ENCODE data around the gene P4HA1.
A peak's percentile ranks its signal among the peaks of the same experiment; 100 is the strongest.
"Not testable (repeated sequence)": the region's sequence is repeated elsewhere in the genome, so short reads cannot be mapped to it uniquely, and the experiment has no call there.

P4HA1 gene

GRCh38 chr10:73043766-73044377 lies 52.8 kb downstream of the P4HA1 start:
- no peak for DNase-seq

GRCh38 chr10:73043319-73043718 lies 53.3 kb downstream of the P4HA1 start:
- DNase-seq, result no peak

- DNase-seq, result no peak
Observed at GRCh38 chr10:73042130-73042529, 54.5 kb downstream of the P4HA1 start.

- no peak for DNase-seq
Observed at GRCh38 chr10:73039635-73040034, 57.0 kb downstream of the P4HA1 start.

GRCh38 chr10:73036285-73036684 lies 60.4 kb downstream of the P4HA1 start:
- DNase-seq, result not testable (repeated sequence)

- DNase-seq, result peak in 1 of 51 donors; percentile 4
Observed at GRCh38 chr10:73032536-73032935, 64.1 kb downstream of the P4HA1 start.

- DNase-seq, result not testable (repeated sequence)
Observed at GRCh38 chr10:73026623-73027022, 70.0 kb downstream of the P4HA1 start.

GRCh38 chr10:73023455-73024070 lies 73.1 kb downstream of the P4HA1 start:
- not testable (repeated sequence) for DNase-seq

- DNase-seq, result not testable (repeated sequence)
Observed at GRCh38 chr10:73022961-73023360, 73.7 kb downstream of the P4HA1 start.

GRCh38 chr10:73021538-73022164 lies 75.0 kb downstream of the P4HA1 start:
- DNase-seq, result not testable (repeated sequence)

- no peak for DNase-seq
Observed at GRCh38 chr10:73021050-73021449, 75.6 kb downstream of the P4HA1 start.

- DNase-seq, result no peak
Observed at GRCh38 chr10:73019100-73019499, 77.6 kb downstream of the P4HA1 start.

- DNase-seq, result no peak
Observed at GRCh38 chr10:73018632-73019031, 78.0 kb downstream of the P4HA1 start.

GRCh38 chr10:73017955-73018480 lies 78.6 kb downstream of the P4HA1 start:
- no peak for DNase-seq

GRCh38 chr10:73015779-73016178 lies 80.9 kb downstream of the P4HA1 start:
- DNase-seq, result no peak

- DNase-seq, result no peak
Observed at GRCh38 chr10:73003822-73004221, 92.8 kb downstream of the P4HA1 start.

GRCh38 chr10:73000973-73001372 lies 95.7 kb downstream of the P4HA1 start:
- DNase-seq, result no peak

- no peak for DNase-seq
Observed at GRCh38 chr10:72997099-72997498, 99.6 kb downstream of the P4HA1 start.

GRCh38 chr10:72995459-72995858 lies 101.2 kb downstream of the P4HA1 start:
- not testable (repeated sequence) for DNase-seq

GRCh38 chr10:72989771-72990170 lies 106.9 kb downstream of the P4HA1 start:
- DNase-seq, result not testable (repeated sequence)

GRCh38 chr10:72984618-72985017 lies 112.0 kb downstream of the P4HA1 start:
- not testable (repeated sequence) for DNase-seq

- DNase-seq, result no peak
Observed at GRCh38 chr10:72981882-72982529, 114.7 kb downstream of the P4HA1 start.
